IMR-90 (cell line): Measurements from ENCODE around the gene KCNK15. TPM values are rescaled to one million over a fixed set of nuclear protein-coding genes. Genes with fewer than 3 reads are reported as not detected.
A peak's percentile ranks its signal among the peaks of the same experiment; 100 is the strongest.

Experiments used
- ATAC-seq: fragments of 200-7000 bp; cut with Tn5 transposase; 2 replicates; pipeline ENCODE4 v1.9.1; 2020; ENCODE audit warnings: low read depth, mild to moderate bottlenecking, moderate library complexity
- BruUV-seq: library from RNA; stranded (reverse); fragments of 400-500 nt; replicated peaks from 2 replicates; lab custom pipeline; 2021; lab: Mats Ljungman, UMichigan
- CTCF ChIA-PET: fragments of 300-600 bp; formaldehyde crosslinking; extraction: SDS; loops from one replicate; lab custom pipeline; 2021; ENCODE audit warnings: antibody characterized with exemption; lab: Yijun Ruan, JAX
- POLR2A ChIA-PET: fragments of 300-600 bp; sonication (Branson Sonifier 250); formaldehyde crosslinking; loops from one replicate; lab custom pipeline; 2022; ENCODE audit warnings: antibody characterized with exemption; ENCODE audit not compliant: unreplicated experiment; lab: Charles Lee
- DNase-seq: peaks from one replicate; pipeline ENCODE4 v3.0.0; 2013
- H2AFZ ChIP-seq: replicated peaks from 2 replicates; pipeline ENCODE3; 2013; ENCODE audit warnings: low read length, mild to moderate bottlenecking; ENCODE audit not compliant: poor library complexity
- H2AK5ac ChIP-seq: 2 replicates; pipeline ENCODE4 v1.6.1; 2013; ENCODE audit warnings: low read depth, low read length, inconsistent platforms
- H2AK9ac ChIP-seq: replicated peaks from 2 replicates; pipeline ENCODE3; 2013; ENCODE audit warnings: mild to moderate bottlenecking, low read depth, low read length, moderate library complexity; ENCODE audit not compliant: poor library complexity
- H2BK120ac ChIP-seq: 2 replicates; pipeline ENCODE4 v1.6.1; 2013; ENCODE audit warnings: low read depth, low read length, inconsistent platforms
- H2BK15ac ChIP-seq: 3 replicates; pipeline ENCODE4 v1.6.1; 2013; ENCODE audit warnings: low read depth, low read length, inconsistent platforms
- H2BK20ac ChIP-seq: 2 replicates; pipeline ENCODE4 v1.6.1; 2013; ENCODE audit warnings: low read depth, mild to moderate bottlenecking, inconsistent platforms, low read length, moderate library complexity
- H2BK5ac ChIP-seq: 2 replicates; pipeline ENCODE4 v1.6.1; 2013; ENCODE audit warnings: mild to moderate bottlenecking, low read depth, low read length, inconsistent platforms; ENCODE audit not compliant: poor library complexity, severe bottlenecking
- H3K14ac ChIP-seq: replicated peaks from 2 replicates; pipeline ENCODE4 v1.6.1; 2013; ENCODE audit warnings: low read depth, low read length, inconsistent platforms
- H3K18ac ChIP-seq: 2 replicates; pipeline ENCODE4 v1.6.1; 2013; ENCODE audit warnings: low read depth, low read length, control low read depth
- H3K23ac ChIP-seq: 2 replicates; pipeline ENCODE4 v1.6.1; 2013; ENCODE audit warnings: low read depth, low read length, inconsistent platforms
- H3K27ac ChIP-seq: 2 replicates; pipeline ENCODE4 v1.5.1; 2013; ENCODE audit warnings: mild to moderate bottlenecking, control low read depth, low read length; ENCODE audit not compliant: insufficient read depth
- H3K27me3 ChIP-seq: 2 replicates; pipeline ENCODE4 v1.6.1; 2013; ENCODE audit warnings: low read length; ENCODE audit not compliant: control insufficient read depth, insufficient read depth
- H3K36me3 ChIP-seq: 2 replicates; pipeline ENCODE4 v1.6.1; 2013; ENCODE audit warnings: low read length, mixed read lengths; ENCODE audit not compliant: control insufficient read depth, insufficient read depth
- H3K4ac ChIP-seq: 2 replicates; pipeline ENCODE4 v1.6.1; 2013; ENCODE audit warnings: low read depth, low read length, inconsistent platforms
- H3K4me1 ChIP-seq: 2 replicates; pipeline ENCODE4 v1.6.1; 2013; ENCODE audit warnings: low read length, mixed read lengths; ENCODE audit not compliant: control insufficient read depth, insufficient read depth
- H3K4me2 ChIP-seq: 2 replicates; pipeline ENCODE4 v1.6.1; 2013; ENCODE audit warnings: low read depth, mild to moderate bottlenecking, control low read depth, low read length, moderate library complexity
- H3K4me3 ChIP-seq: 2 replicates; pipeline ENCODE4 v1.5.1; 2013; ENCODE audit warnings: low read depth, mild to moderate bottlenecking, control low read depth, low read length, moderate library complexity; ENCODE audit not compliant: insufficient read depth
- H3K56ac ChIP-seq: 2 replicates; pipeline ENCODE4 v1.6.1; 2013; ENCODE audit warnings: low read length, inconsistent platforms; ENCODE audit not compliant: insufficient read depth; ENCODE audit errors: extremely low read depth
- H3K79me1 ChIP-seq, 2 experiments: 2 replicates each; pipeline ENCODE4 v1.6.1; 2013; ENCODE audit warnings: low read length in 2 of 2, inconsistent platforms in 1 of 2, low read depth in 1 of 2
- H3K9ac ChIP-seq: 2 replicates; pipeline ENCODE4 v1.6.1; 2013; ENCODE audit warnings: low read depth, low read length, control low read depth
- H3K9me1 ChIP-seq: 2 replicates; pipeline ENCODE4 v1.6.1; 2013; ENCODE audit warnings: low read length, inconsistent platforms; ENCODE audit not compliant: insufficient read depth
- H3K9me3 ChIP-seq: 2 replicates; pipeline ENCODE4 v1.6.1; 2013; ENCODE audit warnings: low read length; ENCODE audit not compliant: control insufficient read depth, insufficient read depth
- H4K20me1 ChIP-seq: 2 replicates; pipeline ENCODE4 v1.6.1; 2013; ENCODE audit warnings: low read length, inconsistent platforms; ENCODE audit not compliant: insufficient read depth
- H4K5ac ChIP-seq: 2 replicates; pipeline ENCODE4 v1.6.1; 2013; ENCODE audit warnings: mild to moderate bottlenecking, low read depth, low read length, control low read depth
- H4K8ac ChIP-seq, 2 experiments: 2 replicates each; pipeline ENCODE4 v1.6.1; 2013; ENCODE audit warnings: low read depth in 2 of 2, low read length in 2 of 2, control low read depth in 1 of 2, inconsistent platforms in 1 of 2
- H4K91ac ChIP-seq: 2 replicates; pipeline ENCODE4 v1.6.1; 2013; ENCODE audit warnings: low read depth, low read length, inconsistent platforms; ENCODE audit not compliant: insufficient read depth
- BHLHE40 ChIP-seq: fragments of 150-350 bp; IDR thresholded peaks from 2 replicates; pipeline ENCODE4 v1.6.1; 2016; ENCODE audit warnings: mild to moderate bottlenecking, low read depth, low read length
- CEBPB ChIP-seq: IDR thresholded peaks from 2 replicates; pipeline ENCODE4 v1.6.1; 2012; ENCODE audit warnings: low read depth, low read length, improper control_type of control experiment
- CHD1 ChIP-seq: IDR thresholded peaks from 2 replicates; pipeline ENCODE4 v1.6.1; 2012; ENCODE audit warnings: low read depth, low read length, improper control_type of control experiment
- CTCF ChIP-seq: conservative IDR thresholded peaks from 2 replicates; pipeline ENCODE4 v1.5.1; 2012; ENCODE audit warnings: mild to moderate bottlenecking, low read depth, low read length, improper control_type of control experiment
- ELK1 ChIP-seq: fragments of 150-350 bp; IDR thresholded peaks from 2 replicates; pipeline ENCODE4 v1.6.1; 2016; ENCODE audit warnings: low read depth, mild to moderate bottlenecking, low read length, moderate library complexity, borderline replicate concordance
- FOS ChIP-seq: fragments of 150-350 bp; IDR thresholded peaks from 2 replicates; pipeline ENCODE4 v1.6.1; 2016; ENCODE audit warnings: low read depth, low read length
- MAFK ChIP-seq: IDR thresholded peaks from 2 replicates; pipeline ENCODE4 v1.6.1; 2012; ENCODE audit warnings: low read depth, low read length, improper control_type of control experiment
- MAZ ChIP-seq: IDR thresholded peaks from 2 replicates; pipeline ENCODE4 v1.6.1; 2012; ENCODE audit warnings: low read depth, mild to moderate bottlenecking, low read length, improper control_type of control experiment, moderate library complexity, borderline replicate concordance
- MXI1 ChIP-seq: IDR thresholded peaks from 2 replicates; pipeline ENCODE4 v1.6.1; 2012; ENCODE audit warnings: low read depth, mild to moderate bottlenecking, low read length, moderate library complexity, borderline replicate concordance
- NFE2L2 ChIP-seq: fragments of 150-350 bp; IDR thresholded peaks from 2 replicates; pipeline ENCODE4 v1.6.1; 2016; ENCODE audit warnings: low read depth, mild to moderate bottlenecking, low read length
- POLR2A ChIP-seq: IDR thresholded peaks from 2 replicates; pipeline ENCODE4 v1.6.1; 2012; ENCODE audit warnings: mild to moderate bottlenecking, low read depth, low read length
- RAD21 ChIP-seq: IDR thresholded peaks from 2 replicates; pipeline ENCODE4 v1.6.1; 2012; ENCODE audit warnings: low read length, improper control_type of control experiment
- RCOR1 ChIP-seq: IDR thresholded peaks from 2 replicates; pipeline ENCODE4 v1.6.1; 2012; ENCODE audit warnings: mild to moderate bottlenecking, low read length, improper control_type of control experiment; ENCODE audit not compliant: insufficient replicate concordance
- RFX5 ChIP-seq: IDR thresholded peaks from 2 replicates; pipeline ENCODE4 v1.8.0; 2012; ENCODE audit warnings: low read depth, mild to moderate bottlenecking, low read length, moderate library complexity
- SMC3 ChIP-seq: fragments of 150-350 bp; IDR thresholded peaks from 2 replicates; pipeline ENCODE4 v1.6.1; 2016; ENCODE audit warnings: low read depth, mild to moderate bottlenecking, antibody characterized with exemption, low read length, moderate library complexity
- USF2 ChIP-seq: fragments of 150-350 bp; IDR thresholded peaks from 2 replicates; pipeline ENCODE4 v1.6.1; 2017; ENCODE audit warnings: mild to moderate bottlenecking, antibody characterized with exemption, low read length, low read depth
- WGBS, 2 experiments: methylation state at CpG; one replicate each; pipeline versions ENCODE4 v1.1.5 to v1.1.7; 2013; ENCODE audit warnings: missing lambda C conversion rate in 2 of 2; ENCODE audit not compliant: insufficient read length in 1 of 2; ENCODE audit errors: extremely low coverage in 2 of 2; 5-methylcytosine and 5-hydroxymethylcytosine counted together
- dilution Hi-C: fragments of 300-500 bp; cut with HindIII; formaldehyde crosslinking; loops from one replicate; pipeline ENCODE4 v1.14.3; 2018; ENCODE audit warnings: low sequenced_read_pairs; ENCODE audit not compliant: unreplicated experiment
- in situ Hi-C: fragments of 300-500 bp; cut with MboI; formaldehyde crosslinking; loops from 3 replicates; pipeline ENCODE4 v1.14.3; 2019; ENCODE audit warnings: low sequenced_read_pairs, inconsistent platforms, mixed read lengths
- intact Hi-C: fragments of 100-400 bp; cut with micrococcal nuclease; formaldehyde crosslinking; loops from 2 replicates; pipeline ENCODE4 v1.10.0; 2022
- polyA plus RNA-seq, 3 experiments: library from polyadenylated mRNA; depleted of rRNA; stranded (reverse); fragments of >200 nt; gene quantifications; 2 replicates each; pipeline ENCODE4 v1.2.3, GENCODE V29; 2012; ENCODE audit warnings: low replicate concordance in 1 of 3
- total RNA-seq: library from RNA; depleted of rRNA; stranded (reverse); fragments of >200 nt; gene quantifications from 2 replicates; pipeline ENCODE4 v1.2.3, GENCODE V29; 2012

The KCNK15 gene
- total and polyA plus RNA-seq, 2 of the 4 experiments (the other 2 are of a cell fraction): not detected

GRCh38 chr20:44722990-44723389, 22.7 kb upstream of the KCNK15 start:
- Histone ChIP-seq H3K9me3 (no peaks in the 10 kb centered on the region), H3K36me3 (no peaks in the 10 kb centered on the region), H3K18ac (no peak overlapping the region), H3K14ac (no peak overlapping the region), H4K8ac (no peak overlapping the region), H3K23ac (no peak overlapping the region), H3K4me3 (no peak overlapping the region), H3K27me3 (no peaks in the 10 kb centered on the region; the same call in 1 of the 2 replicates), H2AK5ac (no peak overlapping the region), H4K91ac (0 out of 2 replicates have a peak overlapping the region, but pooled peaks have one; percentile 14), H2BK20ac (no peak overlapping the region), H3K4ac (no peak overlapping the region), H3K4me1 (peaks cover 5% of the 10 kb centered on the region; the same call in 1 of the 2 replicates), H4K5ac (no peak overlapping the region; the same call in 1 of the 2 replicates), H2BK120ac (no peak overlapping the region; the same call in 1 of the 2 replicates), H3K79me1 (no peaks in the 10 kb centered on the region), H3K9ac (no peak overlapping the region), H3K9me1 (peaks cover 5% of the 10 kb centered on the region; the same call in 1 of the 2 replicates), H2AK9ac (no peak overlapping the region), H3K27ac (no peak overlapping the region), H2BK5ac (no peak overlapping the region), H3K56ac (no peak overlapping the region), H2AFZ (no peak overlapping the region), H3K4me2 (no peak overlapping the region), H4K20me1 (no peaks in the 10 kb centered on the region; the same call in 1 of the 2 replicates), H2BK15ac (no peak overlapping the region)
- BruUV-seq: no TSS peak
- dilution Hi-C loops (no loop called here), intact Hi-C loops (no loop called here), in situ Hi-C loops (no loop called here)
- WGBS, 2 experiments: no CpG with 5 or more reads among the region's 2 CpGs
- ChIA-PET POLR2A (no interaction called here), CTCF (interaction anchor here (0.6 kb wide), 1 partner anchor 1092 kb away, joined by 4 read pairs; no protein-coding TSS in a partner anchor)
- ATAC-seq (no peak), DNase-seq (no peak)
- TF ChIP-seq FOS: no peak
- no peak for TF ChIP-seq POLR2A
- no peak for TF ChIP-seq MXI1
- TF ChIP-seq ELK1: no peak
- TF ChIP-seq RFX5: no peak
- TF ChIP-seq BHLHE40: no peak
- no peak for TF ChIP-seq SMC3
- TF ChIP-seq CEBPB: no peak
- TF ChIP-seq USF2: no peak
- no peak for TF ChIP-seq RAD21
- TF ChIP-seq MAFK: no peak
- no peak for TF ChIP-seq NFE2L2
- TF ChIP-seq CHD1: no peak
- no peak for TF ChIP-seq MAZ
- no peak for TF ChIP-seq RCOR1
- TF ChIP-seq CTCF: no peak
